22Rv1 (cell line): ENCODE measurements around the gene IFTAP.

Source experiments
- H3K27ac ChIP-seq: fragments of 450-650 bp; 2 replicates; pipeline ENCODE4 v1.5.1; 2017
- CTCF ChIP-seq: fragments of 450-650 bp; IDR thresholded peaks from 2 replicates; pipeline ENCODE4 v1.5.1; 2017; ENCODE audit warnings: mild to moderate bottlenecking
- ZFX ChIP-seq: fragments of 450-650 bp; IDR thresholded peaks from 2 replicates; pipeline ENCODE4 v1.6.1; 2017; ENCODE audit warnings: antibody characterized with exemption, borderline replicate concordance

Gene IFTAP

GRCh38 chr11:36695111-36695510 lies 100.8 kb downstream of the IFTAP start:
- TF ChIP-seq ZFX (no peak), CTCF (no peak)
- H3K27ac ChIP-seq, result no peak overlapping the region

GRCh38 chr11:36695571-36695970 lies 101.3 kb downstream of the IFTAP start:
- TF ChIP-seq CTCF, result no peak
- no peak for TF ChIP-seq ZFX
- no peak overlapping the region for H3K27ac ChIP-seq

- TF ChIP-seq ZFX, result no peak
- no peak for TF ChIP-seq CTCF
- no peak overlapping the region for H3K27ac ChIP-seq
Observed at GRCh38 chr11:36696550-36696949, 102.2 kb downstream of the IFTAP start.

GRCh38 chr11:36699271-36699670 lies 105.0 kb downstream of the IFTAP start:
- TF ChIP-seq ZFX, result no peak
- no peak for TF ChIP-seq CTCF
- no peak overlapping the region for H3K27ac ChIP-seq

GRCh38 chr11:36700246-36700645 lies 105.9 kb downstream of the IFTAP start:
- no peak overlapping the region for H3K27ac ChIP-seq
- TF ChIP-seq CTCF (no peak), ZFX (no peak)

- TF ChIP-seq CTCF, result peak; percentile 87
- TF ChIP-seq ZFX, result no peak
- H3K27ac ChIP-seq, result no peak overlapping the region
Observed at GRCh38 chr11:36702330-36703054, 108.2 kb downstream of the IFTAP start.

- H3K27ac ChIP-seq, result no peak overlapping the region
- no peak for TF ChIP-seq CTCF
Observed at GRCh38 chr11:36703055-36703404, 108.7 kb downstream of the IFTAP start.
